Inflammatory macrophage treated with lipopolysaccharide for 1 hour (primary cell): ENCODE results near the gene PAX8.

Experiments
- DNase-seq, 2 donors: peaks; one replicate each; pipeline ENCODE4 v3.0.0-alpha.2; 2020 to 2022

The PAX8 gene

DNA sequence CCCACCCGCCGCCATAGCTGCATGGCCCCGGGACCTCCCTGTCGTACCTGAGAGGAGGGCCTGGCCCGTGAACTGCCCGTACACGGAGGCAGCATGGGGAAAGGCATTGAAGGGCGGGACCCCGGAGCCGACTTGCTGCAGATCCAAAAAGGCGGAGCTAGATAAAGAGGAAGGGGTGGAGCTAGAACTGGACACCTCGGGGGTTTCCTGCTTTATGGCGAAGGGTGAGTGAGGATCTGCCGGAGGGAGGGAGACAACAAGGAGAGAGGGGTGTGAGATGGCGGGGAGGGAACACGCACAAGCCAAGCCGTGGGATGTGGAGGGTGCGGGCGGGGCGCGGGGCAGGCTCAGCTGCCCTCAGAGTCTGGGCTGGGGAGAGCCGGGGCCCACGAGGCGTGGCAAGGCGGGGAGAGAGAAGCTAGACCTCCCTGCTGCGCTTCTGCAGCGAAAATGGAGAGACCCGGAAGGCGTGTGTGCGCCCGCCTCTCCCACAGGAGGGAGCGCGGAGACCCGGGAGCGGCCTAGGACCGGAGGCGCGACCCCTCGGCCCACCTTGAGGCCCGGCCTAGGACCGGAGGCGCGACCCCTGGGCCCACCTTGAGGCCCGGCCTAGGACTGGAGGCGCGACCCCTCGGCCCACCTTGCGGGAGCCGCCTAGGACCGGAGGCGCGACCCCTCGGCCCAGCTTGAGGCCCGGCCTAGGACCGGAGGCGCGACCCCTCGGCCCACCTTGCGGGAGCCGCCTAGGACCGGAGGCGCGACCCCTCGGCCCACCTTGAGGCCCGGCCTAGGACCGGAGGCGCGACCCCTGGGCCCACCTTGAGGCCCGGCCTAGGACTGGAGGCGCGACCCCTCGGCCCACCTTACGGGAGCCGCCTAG lies 43.1 kb downstream of the PAX8 start:
- peak in 1 of 2 donors; percentile 35 for DNase-seq

DNA sequence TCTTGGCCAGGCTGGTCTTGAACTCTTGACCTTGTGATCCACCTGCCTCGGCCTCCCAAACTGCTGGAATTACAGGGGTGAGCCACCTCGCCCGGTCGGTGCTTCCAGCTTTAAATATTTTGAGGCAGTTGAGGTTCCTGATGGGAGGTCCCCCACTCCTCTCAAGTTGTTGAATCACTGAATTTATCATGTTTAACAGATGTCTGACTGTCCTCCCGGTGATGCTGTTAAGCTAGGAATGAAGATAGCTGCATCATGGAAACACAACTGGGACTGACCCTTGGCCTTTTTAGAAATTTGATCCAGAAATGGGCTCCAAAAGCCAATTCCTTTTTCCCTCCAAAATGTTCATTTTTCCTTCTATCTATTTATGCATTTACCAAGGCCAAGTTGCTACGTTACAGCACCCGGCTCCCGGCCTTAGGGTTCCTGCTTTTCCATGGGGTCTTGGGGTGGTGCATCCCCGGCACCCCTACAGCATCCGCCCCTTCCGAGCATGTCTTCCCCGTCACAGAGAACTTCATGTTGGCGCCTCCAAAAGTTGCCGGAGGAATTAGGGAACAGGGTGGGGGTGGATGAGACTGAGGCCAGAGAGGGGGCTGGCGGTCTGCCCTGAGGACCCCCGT lies 43.9 kb downstream of the PAX8 start:
- no peak for DNase-seq

DNA sequence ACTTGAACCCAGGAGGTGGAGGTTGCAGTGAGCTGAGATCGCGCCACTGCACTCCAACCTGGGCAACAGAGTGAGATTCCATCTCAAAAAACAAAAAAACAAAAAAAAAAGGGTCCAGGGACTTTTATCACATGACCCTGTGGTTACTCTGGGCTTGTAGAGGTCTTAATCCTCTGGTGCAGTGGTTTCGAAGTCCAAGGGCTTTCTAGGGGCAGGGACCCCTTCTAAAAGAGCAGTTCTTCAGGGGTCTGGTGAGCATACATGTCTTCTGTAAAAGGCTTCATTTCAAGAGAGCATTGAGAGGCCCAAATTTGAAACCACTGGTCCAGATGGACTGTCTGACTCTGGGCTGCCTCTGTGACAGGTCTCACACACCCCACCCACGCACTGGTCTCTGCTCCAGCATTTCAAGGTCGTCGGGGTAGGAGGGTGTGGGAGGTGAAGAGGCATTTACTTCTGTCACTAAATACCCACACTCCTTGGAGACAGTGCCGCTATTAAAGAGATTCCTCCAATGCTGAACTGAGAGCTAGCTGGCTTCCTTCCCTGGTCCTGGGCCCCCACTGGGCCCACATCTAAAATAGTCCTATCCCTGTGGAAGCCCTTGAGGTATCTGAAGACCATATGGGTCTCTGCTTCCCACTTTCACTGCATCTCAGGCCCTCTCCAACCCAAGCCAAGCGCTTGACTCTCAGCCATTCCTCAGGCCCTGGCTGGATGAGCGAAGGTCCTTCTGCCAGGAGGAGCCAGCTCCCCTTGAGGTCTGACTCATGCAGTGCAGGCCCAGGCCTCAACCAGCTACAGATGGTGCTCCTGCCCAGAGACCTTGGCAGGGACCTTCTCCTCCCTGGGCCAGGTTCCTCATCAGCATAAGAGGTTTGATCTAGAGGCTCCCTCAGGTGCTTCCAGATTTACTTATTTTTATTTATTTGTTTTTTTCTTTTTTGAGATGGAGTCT lies 44.8 kb downstream of the PAX8 start:
- DNase-seq, result no peak

DNA sequence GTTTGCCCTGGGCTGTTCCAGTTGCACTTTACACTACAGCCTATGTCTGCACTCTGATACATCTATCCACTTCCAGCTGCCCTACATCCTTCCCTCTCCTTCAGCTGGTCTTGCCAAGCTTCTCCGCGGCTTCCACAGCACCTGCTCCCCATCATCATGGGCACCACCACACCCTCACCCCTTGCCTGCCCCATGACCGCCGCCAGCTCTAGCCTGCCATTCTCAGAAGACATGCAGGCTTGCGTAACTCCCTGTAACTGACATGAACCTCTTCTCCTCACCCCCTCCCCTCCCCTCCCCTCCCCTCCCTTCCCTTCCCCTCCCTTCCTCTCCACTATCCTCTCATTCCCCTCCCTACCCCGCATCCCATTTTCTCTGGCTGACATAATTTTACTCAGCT lies 46.0 kb downstream of the PAX8 start:
- no peak for DNase-seq

DNA sequence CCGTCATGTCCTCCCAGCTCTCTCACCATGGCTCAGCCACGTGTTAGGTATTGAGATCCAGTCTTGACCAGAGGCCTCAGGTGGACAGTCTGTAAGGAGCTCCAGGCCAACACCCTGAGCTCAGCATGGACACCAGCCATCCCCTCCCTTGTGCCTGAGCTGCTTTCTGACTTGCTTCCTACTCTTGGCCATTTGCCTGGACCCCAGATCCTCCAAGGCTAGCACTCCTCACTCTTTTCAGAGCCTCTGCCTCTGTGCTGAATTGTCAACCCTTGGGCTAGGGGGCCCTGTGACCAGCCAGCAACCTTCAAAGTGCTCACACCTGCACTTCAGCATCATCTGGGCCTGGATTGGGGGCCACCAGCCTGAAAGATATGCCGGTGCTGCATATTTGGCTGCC lies 46.6 kb downstream of the PAX8 start:
- no peak for DNase-seq

DNA sequence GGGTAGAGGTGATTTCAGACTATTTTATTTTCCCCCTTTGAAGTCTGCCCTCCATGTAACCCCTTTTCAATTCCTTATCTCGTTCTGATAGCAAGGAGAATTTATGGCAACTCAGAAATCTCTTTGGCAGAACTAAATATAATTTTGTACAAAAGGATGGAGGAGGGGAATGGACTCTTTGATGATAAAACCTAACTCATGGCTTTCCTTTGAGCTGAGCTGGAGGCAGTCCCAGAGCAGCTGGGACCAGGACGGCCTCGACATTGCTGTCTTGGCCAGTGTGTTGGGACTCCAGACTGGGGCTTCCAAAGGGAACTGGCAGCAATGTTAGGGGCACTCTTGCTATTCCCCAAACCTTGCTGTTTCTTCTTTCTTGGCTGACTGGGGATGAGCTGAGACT lies 47.7 kb downstream of the PAX8 start:
- no peak for DNase-seq

DNA sequence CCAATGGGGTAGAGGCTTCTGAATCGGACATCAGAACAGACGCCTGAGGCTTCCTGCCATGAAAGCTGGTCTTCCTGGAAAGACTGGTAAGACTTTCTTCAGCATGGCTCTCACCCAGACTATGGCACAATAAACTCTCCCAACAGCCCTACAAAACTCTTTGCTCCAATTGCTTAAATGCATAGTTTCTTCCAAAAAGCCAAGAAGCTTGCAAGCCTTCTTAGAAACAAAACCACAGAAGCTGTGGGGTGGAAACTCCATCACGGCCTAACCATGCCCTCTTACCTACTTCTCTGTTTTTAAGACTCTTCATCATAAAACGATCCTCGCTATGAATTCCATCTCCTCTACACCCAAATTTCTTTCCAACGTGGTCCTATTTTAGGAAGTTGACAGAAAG lies 48.2 kb downstream of the PAX8 start:
- DNase-seq, result peak; percentile 92 to 94

DNA sequence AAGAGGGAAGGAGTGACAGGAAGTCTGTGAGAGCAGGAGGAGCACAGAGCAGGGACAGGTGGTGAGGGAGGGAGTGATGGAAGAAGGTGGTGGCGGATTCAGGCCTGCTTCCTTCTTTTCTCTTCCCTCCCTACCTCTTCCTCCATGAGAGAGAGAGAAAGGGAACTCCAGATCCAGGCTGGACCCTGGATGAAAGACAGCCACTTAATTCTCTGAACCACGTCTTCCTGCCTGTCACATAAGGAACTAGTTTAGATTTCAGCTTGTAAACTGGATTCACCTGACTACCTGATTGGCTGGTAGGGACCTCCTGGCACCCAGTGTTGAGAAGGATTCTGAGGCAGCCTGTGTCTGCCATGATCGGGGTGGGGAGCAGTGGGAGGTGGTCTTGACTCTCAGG lies 48.9 kb downstream of the PAX8 start:
- DNase-seq, result no peak

DNA sequence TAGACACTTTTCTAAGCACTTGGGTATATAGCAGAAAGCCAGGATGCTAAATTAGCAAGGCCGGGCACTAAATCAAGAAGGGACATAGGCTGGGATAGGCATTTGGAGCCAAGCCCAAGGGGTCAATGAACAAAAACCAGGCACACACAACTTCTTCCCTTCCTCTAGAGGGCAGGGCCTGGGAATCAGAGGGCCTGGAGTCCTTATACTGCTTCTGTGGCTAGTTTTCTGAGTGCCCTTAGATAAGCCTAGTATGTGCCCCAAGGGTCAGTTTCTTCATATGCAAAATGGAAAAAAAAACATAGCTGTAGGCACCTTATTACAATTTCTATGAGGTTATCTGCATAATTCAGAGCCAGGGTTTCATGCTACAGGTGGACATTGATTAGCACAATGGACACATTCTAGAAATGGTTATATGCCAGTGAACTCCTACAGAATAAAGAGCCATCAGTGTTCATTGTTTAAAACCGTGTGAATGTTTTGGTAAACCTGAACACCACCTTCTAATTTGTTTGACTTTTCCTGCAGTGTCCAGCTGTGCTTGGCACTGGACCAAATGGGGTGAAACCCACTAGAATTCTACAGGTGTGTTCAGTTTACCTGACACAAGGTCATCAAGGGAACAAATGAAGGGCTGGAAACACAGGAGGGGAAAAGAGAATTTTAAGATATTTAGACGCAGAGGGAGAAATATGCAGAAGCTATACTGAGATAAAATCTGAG lies 49.6 kb downstream of the PAX8 start:
- no peak for DNase-seq

DNA sequence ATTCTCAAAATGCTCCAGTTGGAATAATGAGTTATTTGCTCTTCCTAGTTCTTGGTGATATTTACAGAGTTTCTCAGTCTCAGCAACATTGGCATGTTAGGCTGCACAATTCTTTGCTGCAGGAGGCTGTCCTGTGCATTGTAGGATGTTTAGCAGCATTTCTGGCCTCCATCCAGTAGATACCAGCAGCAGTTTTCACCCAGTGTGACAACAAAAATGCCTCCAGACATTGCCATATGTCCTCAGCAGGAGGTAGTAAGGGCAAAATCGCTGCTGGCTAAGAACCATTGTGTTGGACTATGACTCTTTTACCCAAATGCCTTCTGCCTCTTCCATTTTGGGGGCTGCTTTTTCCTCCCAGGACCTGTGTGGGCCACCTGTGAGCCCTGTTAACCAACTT lies 50.4 kb downstream of the PAX8 start:
- DNase-seq, result no peak

DNA sequence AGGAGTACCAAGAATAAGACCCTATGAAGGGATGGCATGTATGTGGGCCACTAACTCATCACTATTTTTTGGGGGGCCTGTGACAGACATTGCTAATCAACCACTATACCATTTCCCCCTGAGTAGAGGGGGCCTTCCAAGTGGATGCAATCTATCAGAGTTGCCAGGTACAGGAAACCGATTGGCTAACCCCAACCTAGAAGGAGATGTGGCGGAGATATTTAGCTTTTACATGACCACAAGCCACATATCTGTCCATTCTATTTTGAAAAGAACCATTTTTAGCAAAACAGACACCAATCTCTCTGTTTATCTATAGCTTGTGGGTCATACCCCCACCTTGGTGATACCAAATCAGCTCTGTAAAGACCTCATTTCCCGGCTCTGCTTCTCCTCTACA lies 51.0 kb downstream of the PAX8 start:
- no peak for DNase-seq

DNA sequence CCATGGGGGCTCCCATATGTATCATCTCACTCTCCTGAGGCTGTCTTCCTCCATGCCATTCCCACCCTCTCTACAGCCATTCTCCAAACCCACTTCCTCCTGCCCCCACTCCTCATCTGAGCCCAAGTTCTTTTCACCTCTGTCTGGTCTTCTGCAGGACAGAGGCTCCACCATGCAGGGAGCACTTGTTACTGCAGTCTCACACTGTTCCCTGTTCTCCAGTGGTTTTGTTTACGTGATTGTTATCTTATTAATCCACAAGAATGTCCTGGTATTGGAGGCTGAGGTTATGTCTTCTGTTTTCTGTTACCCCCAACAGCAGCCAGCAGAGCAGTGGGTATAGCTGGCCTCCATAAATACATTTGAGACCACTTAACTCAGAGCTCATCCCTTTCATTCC lies 51.4 kb downstream of the PAX8 start:
- no peak for DNase-seq

DNA sequence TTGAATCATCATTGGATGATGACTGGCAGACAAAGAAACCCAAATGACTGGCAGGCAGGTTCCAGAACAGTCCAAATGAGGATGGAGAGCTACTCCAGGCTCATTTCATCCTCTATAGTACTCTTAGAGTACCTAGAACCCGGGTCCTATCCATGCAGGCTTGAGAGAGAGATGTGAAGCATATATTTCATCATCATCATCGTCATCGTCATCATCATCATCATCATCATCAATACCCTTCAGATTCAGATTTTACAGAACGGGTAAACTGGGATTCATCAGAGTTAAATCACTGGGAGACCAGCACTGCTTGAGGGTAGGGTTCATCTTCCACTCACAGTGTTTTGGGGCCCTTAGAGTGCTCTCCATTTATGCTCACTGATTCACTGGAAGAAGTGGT lies 52.3 kb downstream of the PAX8 start:
- no peak for DNase-seq

DNA sequence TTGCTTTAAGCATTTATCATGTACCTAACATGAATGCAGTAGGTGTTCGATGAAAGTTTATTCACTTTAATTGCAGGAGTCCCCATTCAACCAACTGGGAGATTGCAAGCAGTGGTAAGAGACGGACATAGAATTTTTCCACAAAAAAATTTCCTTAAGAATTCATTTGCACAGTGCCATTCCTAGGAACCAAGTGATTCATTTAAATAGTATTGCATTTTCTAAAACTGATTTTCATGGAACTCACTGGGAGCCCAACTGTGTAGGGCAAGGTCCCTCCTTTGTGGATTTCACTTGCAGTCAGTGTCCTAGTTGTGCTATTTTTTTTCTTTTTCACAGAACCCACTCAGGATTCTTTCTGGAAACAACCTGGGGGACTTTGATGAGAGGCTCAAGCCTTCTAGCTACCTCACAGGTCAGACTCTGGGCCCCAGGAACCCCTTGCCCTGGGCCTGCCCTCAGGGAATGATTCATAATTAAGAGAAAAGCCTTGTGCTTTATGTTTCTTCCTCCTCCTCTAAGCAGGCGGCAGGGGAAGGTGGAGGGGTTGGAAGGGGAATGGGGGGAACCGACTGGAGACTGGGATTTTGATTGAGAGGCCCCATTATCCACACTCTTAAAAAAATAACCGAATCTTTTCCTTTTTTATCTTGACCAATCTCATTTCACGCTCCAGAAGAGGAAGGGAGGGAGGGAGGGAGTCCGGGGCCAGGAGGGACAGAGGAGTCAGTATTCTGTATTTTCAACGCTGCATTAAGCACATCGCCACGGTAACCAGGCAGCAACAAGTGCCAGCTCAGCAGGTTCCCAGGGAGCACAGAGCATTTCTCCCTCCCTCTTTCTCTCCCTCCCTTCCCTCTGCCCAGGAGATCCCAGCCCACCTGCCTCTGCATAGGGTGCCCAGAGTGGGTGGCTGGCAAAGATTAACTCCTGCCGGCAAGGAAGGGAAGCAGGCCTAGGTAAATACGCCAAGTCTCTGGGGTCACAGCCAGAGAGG lies 53.2 kb downstream of the PAX8 start:
- DNase-seq, result no peak

DNA sequence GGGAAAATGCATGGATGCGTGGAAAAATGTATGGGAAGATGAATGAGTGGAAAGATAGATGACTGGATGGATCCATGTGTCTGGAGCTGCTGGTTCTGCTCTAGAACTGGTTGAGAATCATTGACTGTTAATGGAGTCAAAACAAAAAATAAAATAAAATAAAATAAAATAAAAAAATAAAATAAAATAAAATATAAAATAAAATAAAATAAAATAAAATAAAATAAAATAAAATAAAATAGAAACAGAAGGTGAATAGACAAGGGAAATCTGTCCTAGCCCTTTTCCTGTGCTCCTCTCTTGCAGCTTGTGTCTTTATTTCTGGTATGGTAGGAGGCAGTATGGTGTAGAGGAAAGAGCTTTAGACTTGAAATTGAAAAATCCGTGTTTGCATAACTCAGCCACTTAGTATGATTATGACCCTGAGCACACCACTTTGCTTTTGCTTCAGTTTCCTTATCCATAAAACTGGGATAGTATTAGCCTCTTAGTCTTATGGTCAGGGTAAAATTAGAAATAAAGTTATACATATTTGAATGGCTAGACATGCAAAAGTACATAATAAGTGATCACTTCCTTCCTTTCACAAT lies 54.0 kb downstream of the PAX8 start:
- peak; percentile 65 to 77 for DNase-seq

DNA sequence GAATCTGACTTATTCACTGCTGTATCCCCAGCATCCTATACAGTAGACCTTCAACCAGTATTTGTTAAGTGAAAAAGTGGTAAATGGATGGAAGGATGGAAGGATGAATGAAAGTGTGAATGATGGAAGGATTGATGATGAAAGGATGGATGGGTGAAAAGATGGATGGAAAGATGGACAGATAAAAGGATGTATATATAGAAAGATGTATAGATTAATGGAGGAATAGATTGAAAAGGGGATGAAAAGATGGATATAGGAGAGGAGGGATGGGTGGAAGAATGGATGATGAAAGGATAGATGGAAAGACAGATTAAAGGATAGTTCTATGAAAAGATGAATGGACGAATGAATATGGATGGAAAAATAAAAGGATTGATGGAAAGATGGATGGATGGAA lies 54.9 kb downstream of the PAX8 start:
- no peak for DNase-seq

DNA sequence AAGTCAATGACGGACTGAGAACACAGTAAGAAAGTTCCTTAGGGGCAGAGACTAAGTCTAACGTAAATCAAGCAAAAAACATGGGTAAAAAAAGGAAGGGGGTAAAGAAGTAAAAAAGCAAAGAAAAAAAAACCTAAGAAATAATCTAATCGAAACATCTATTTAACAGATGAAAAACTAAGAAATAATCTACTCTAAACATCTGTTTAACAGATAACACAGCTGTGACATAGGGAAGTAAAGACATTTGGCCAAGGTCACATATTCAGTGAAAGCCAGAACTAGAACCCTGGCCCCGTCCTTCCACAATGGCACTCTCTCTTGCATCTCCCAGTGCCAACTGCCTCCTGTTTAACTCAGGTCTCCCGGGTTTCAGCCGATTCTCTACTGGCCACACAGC lies 56.9 kb downstream of the PAX8 start:
- no peak for DNase-seq

DNA sequence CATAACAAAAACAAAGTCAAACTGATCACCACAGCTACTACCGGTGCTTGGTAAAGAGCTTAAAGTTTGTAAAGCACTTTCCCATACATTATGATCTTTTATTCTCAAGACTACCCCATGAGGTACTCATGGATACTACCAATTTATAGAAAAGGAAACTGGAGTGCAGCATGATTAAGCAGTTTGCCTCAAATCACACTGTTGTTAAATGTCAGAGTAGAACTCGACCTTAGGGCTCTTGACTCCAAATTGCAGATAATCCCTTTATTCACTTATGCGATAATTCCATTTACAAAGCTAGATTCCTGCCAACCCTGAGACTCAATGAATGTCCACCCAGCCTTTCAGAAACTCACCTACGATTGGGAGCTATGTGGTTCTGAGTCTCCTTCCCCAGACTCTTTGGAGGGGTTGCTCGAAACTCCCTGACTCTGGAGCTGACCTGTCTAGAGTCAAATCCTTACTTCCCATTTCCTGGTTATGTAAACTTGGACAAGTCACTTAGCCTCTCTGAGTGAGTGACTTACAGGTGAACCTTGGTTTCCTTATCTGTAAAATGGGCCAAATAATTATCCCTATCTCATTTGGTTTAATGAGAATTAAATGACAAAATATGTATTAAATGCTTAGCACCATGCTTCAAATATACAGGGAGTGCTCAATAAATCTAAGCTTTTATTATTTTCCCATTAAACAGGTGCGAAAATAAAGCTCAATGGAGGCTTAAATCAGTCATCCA lies 57.6 kb downstream of the PAX8 start:
- no peak for DNase-seq

DNA sequence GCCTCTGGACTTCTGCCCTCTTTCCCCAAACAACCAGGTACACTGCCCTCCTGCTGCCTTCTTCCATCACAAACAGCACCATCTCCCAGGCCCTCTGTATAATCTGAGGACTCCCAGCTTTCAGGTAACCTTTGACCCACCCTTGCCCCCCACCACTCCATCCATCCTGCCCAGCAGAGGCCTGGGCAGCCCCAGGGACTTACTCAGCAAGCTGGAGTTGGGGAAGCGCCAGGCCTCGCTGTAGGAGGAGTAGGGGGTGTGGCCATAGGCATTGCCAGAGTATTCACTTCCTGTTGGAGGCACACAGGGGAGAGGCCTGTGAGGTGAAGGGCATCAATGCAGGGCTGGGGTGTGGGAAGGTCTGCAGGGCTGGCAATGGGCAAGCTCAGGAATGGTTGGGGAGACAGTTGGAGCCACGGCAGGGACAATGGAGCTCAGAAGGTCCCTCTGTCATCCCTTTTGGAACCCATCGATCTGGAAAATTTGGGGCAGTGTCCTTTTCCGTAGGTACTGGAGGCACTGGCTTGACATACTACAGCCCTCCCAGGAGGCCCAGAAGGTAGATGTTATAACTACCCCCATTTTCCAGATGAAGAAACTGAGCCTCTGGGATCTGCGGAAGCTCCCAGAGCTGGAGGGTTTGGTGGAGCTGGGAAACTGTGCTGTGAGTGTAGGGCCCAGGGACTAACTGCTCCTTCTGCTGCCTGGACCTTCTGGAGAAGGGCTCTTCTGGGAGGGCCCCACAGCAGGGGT lies 58.7 kb downstream of the PAX8 start:
- DNase-seq, result peak; percentile 81 to 84

DNA sequence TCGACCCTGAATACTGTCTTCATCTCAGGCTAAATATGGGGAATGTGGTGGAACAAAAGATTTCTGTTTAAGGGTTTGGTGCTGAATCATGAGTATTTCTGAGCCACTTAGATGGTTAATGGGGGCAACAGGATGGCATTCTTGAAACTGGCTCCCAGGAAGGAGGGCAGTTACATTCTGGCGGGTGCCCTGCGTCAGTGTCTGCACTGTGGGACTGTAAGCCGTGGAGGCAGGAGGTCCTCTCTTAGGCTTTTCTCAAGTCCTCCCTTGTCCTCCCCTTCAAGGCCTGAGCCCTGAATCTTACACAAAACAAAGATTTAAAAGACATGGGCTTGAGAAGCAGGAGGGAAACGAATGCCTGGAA lies 59.2 kb downstream of the PAX8 start:
- no peak for DNase-seq
